NCI-H774 (cell line): ENCODE results near the gene CAMK2B.

ENCODE experiments used
- DNase-seq: peaks from one replicate; lab custom pipeline; 2025; lab: John Stamatoyannopoulos, UW

Gene CAMK2B

GRCh38 chr7:44273681-44274622, 51.4 kb downstream of the CAMK2B start:
- no peak for DNase-seq

GRCh38 chr7:44272981-44273380, 52.4 kb downstream of the CAMK2B start:
- DNase-seq, result no peak

GRCh38 chr7:44272456-44272855, 52.9 kb downstream of the CAMK2B start:
- DNase-seq, result no peak

GRCh38 chr7:44269943-44270493, 55.4 kb downstream of the CAMK2B start:
- DNase-seq, result no peak

- DNase-seq, result no peak
These were observed 56.0 kb downstream of the CAMK2B start for GRCh38 chr7:44269417-44269816.

GRCh38 chr7:44268671-44269070, 56.7 kb downstream of the CAMK2B start:
- no peak for DNase-seq

GRCh38 chr7:44267719-44268421, 57.5 kb downstream of the CAMK2B start:
- DNase-seq, result no peak

GRCh38 chr7:44267178-44267577, 58.2 kb downstream of the CAMK2B start:
- no peak for DNase-seq

GRCh38 chr7:44266526-44266925, 58.9 kb downstream of the CAMK2B start:
- no peak for DNase-seq

- DNase-seq, result no peak
These were observed 59.7 kb downstream of the CAMK2B start for GRCh38 chr7:44265728-44266127.

GRCh38 chr7:44264221-44264931, 61.0 kb downstream of the CAMK2B start:
- peak; percentile 66 for DNase-seq

- DNase-seq, result no peak
These were observed 61.9 kb downstream of the CAMK2B start for GRCh38 chr7:44263326-44264082.

- no peak for DNase-seq
These were observed 63.4 kb downstream of the CAMK2B start for GRCh38 chr7:44262031-44262430.

GRCh38 chr7:44261240-44261639, 64.2 kb downstream of the CAMK2B start:
- DNase-seq, result no peak

- DNase-seq, result no peak
These were observed 65.6 kb downstream of the CAMK2B start for GRCh38 chr7:44259547-44260457.

- no peak for DNase-seq
These were observed 66.4 kb downstream of the CAMK2B start for GRCh38 chr7:44258865-44259546.

- no peak for DNase-seq
These were observed 67.0 kb downstream of the CAMK2B start for GRCh38 chr7:44258423-44258760.

- DNase-seq, result no peak
These were observed 67.6 kb downstream of the CAMK2B start for GRCh38 chr7:44257618-44258422.

- DNase-seq, result no peak
These were observed 68.2 kb downstream of the CAMK2B start for GRCh38 chr7:44257213-44257612.
